Measurements from ENCODE around the gene ATF6.

The ATF6 gene

GRCh38 chr1:161941726-161942436, 175.8 kb downstream of the ATF6 start:
- DNase-seq (ENCODE audit: low spot score), result no peak

GRCh38 chr1:161943737-161944136, 177.6 kb downstream of the ATF6 start:
- DNase-seq (ENCODE audit: low spot score), result no peak

GRCh38 chr1:161944381-161944780, 178.3 kb downstream of the ATF6 start:
- DNase-seq (ENCODE audit: low spot score), result no peak

GRCh38 chr1:161945306-161946060, 179.4 kb downstream of the ATF6 start:
- no peak for DNase-seq (ENCODE audit: low spot score)

GRCh38 chr1:161946071-161946987, 180.2 kb downstream of the ATF6 start:
- no peak for DNase-seq (ENCODE audit: low spot score)

GRCh38 chr1:161948435-161948834, 182.3 kb downstream of the ATF6 start:
- DNase-seq (ENCODE audit: low spot score), result no peak

- no peak for DNase-seq (ENCODE audit: low spot score)
These were observed 183.4 kb downstream of the ATF6 start for GRCh38 chr1:161949548-161949947.

GRCh38 chr1:161950377-161950776, 184.3 kb downstream of the ATF6 start:
- DNase-seq (ENCODE audit: low spot score), result no peak

- DNase-seq (ENCODE audit: low spot score), result no peak
These were observed 185.5 kb downstream of the ATF6 start for GRCh38 chr1:161951646-161952045.

GRCh38 chr1:161952607-161953172, 186.6 kb downstream of the ATF6 start:
- DNase-seq (ENCODE audit: low spot score), result no peak

- DNase-seq (ENCODE audit: low spot score), result no peak
These were observed 187.3 kb downstream of the ATF6 start for GRCh38 chr1:161953256-161953920.

- DNase-seq (ENCODE audit: low spot score), result no peak
These were observed 187.9 kb downstream of the ATF6 start for GRCh38 chr1:161954050-161954449.

- no peak for DNase-seq (ENCODE audit: low spot score)
These were observed 188.3 kb downstream of the ATF6 start for GRCh38 chr1:161954466-161954865.

GRCh38 chr1:161955606-161956005, 189.5 kb downstream of the ATF6 start:
- no peak for DNase-seq (ENCODE audit: low spot score)

- DNase-seq (ENCODE audit: low spot score), result no peak
These were observed 190.0 kb downstream of the ATF6 start for GRCh38 chr1:161956097-161956496.

GRCh38 chr1:161956930-161957329, 190.8 kb downstream of the ATF6 start:
- DNase-seq (ENCODE audit: low spot score), result no peak

- DNase-seq (ENCODE audit: low spot score), result no peak
These were observed 192.3 kb downstream of the ATF6 start for GRCh38 chr1:161958425-161958824.

- DNase-seq (ENCODE audit: low spot score), result peak; percentile 1
These were observed 196.2 kb downstream of the ATF6 start for GRCh38 chr1:161962091-161962887.

- no peak for DNase-seq (ENCODE audit: low spot score)
These were observed 199.9 kb downstream of the ATF6 start for GRCh38 chr1:161966067-161966466.

GRCh38 chr1:161970036-161970435, 203.9 kb downstream of the ATF6 start:
- DNase-seq (ENCODE audit: low spot score), result no peak

- no peak for DNase-seq (ENCODE audit: low spot score)
These were observed 204.5 kb downstream of the ATF6 start for GRCh38 chr1:161970633-161971032.

Data from LoVo (cell line).